B cell (primary cell): ENCODE results near the gene KRTAP27-1. TPM values are rescaled to one million over a fixed set of nuclear protein-coding genes. Genes with fewer than 3 reads are reported as not detected.

ENCODE experiments used
- ATAC-seq: fragments of 200-7000 bp; cut with Tn5 transposase; one replicate; pipeline ENCODE4 v1.10.0; 2021; ENCODE audit warnings: low read depth, mild to moderate bottlenecking, moderate number of reproducible peaks, moderate library complexity
- CTCF ChIA-PET: fragments of 350-600 bp; sonication (Branson Sonifier 250); formaldehyde crosslinking; loops from one replicate; lab custom pipeline; 2021; ENCODE audit warnings: antibody characterized with exemption, inconsistent platforms; lab: Charles Lee
- POLR2A ChIA-PET: fragments of 350-600 bp; sonication (Branson Sonifier 250); formaldehyde crosslinking; loops from one replicate; lab custom pipeline; 2021; ENCODE audit warnings: antibody characterized with exemption; lab: Charles Lee
- DNase-seq: peaks from one replicate; pipeline ENCODE4 v3.0.0; 2013
- H2AFZ ChIP-seq: 2 replicates; pipeline ENCODE4 v1.6.1; 2012; ENCODE audit warnings: mild to moderate bottlenecking, low read depth, low read length; ENCODE audit not compliant: insufficient read depth, poor library complexity, severe bottlenecking
- H3K27ac ChIP-seq, 2 donors: 1 replicate in 1 of 2; 2 replicates in 1 of 2; pipeline ENCODE4 v1.5.1; 2012 to 2013; ENCODE audit warnings: low read length in 2 of 2, mild to moderate bottlenecking in 2 of 2, moderate library complexity in 1 of 2
- H3K27me3 ChIP-seq, 4 experiments: fragments of 200-600 bp in 1 of 4; sonication (generic) in 1 of 4; replicated peaks in 1 of 4; 1 replicate in 2 of 4; 2 replicates in 2 of 4; pipeline versions ENCODE4 v1.6.1 to v1.7.0; 2013 to 2016; ENCODE audit warnings: low read length in 3 of 4, mild to moderate bottlenecking in 2 of 4, mixed read lengths in 1 of 4, moderate library complexity in 1 of 4; ENCODE audit not compliant: insufficient read depth in 4 of 4, control insufficient read depth in 3 of 4; ENCODE audit errors: control extremely low read depth in 1 of 4
- H3K36me3 ChIP-seq, 2 experiments: replicated peaks in 1 of 2; 1 replicate in 1 of 2; 2 replicates in 1 of 2; pipeline versions ENCODE4 v1.6.1 to v1.7.1; 2013; ENCODE audit warnings: low read length in 1 of 2; ENCODE audit not compliant: insufficient read depth in 2 of 2, control insufficient read depth in 1 of 2; ENCODE audit errors: control extremely low read depth in 1 of 2, extremely low read depth in 1 of 2
- H3K4me1 ChIP-seq, 2 donors: fragments of 200-600 bp in 1 of 2; sonication (generic) in 1 of 2; 1 replicate in 1 of 2; 2 replicates in 1 of 2; pipeline versions ENCODE4 v1.5.1 to v1.6.1; 2013 to 2017; ENCODE audit warnings: low read length in 2 of 2; ENCODE audit not compliant: control insufficient read depth in 2 of 2, insufficient read depth in 2 of 2
- H3K4me2 ChIP-seq: replicated peaks from 2 replicates; pipeline ENCODE3; 2012; ENCODE audit warnings: mild to moderate bottlenecking, low read depth, low read length; ENCODE audit not compliant: poor library complexity, severe bottlenecking
- H3K4me3 ChIP-seq, 5 experiments: fragments of 200-600 bp in 1 of 5; sonication (generic) in 1 of 5; 1 replicate in 3 of 5; 2 replicates in 2 of 5; pipeline versions ENCODE4 v1.5.1 to v1.7.0; 2011 to 2016; ENCODE audit warnings: low read length in 4 of 5, mild to moderate bottlenecking in 4 of 5, low read depth in 2 of 5, control low read depth in 1 of 5, moderate library complexity in 1 of 5; ENCODE audit not compliant: insufficient read depth in 1 of 5; ENCODE audit errors: control extremely low read depth in 1 of 5, extremely low read depth in 1 of 5
- H3K79me2 ChIP-seq: fragments of 200-600 bp; sonication (generic); one replicate; pipeline ENCODE4 v1.6.0; 2016; ENCODE audit warnings: low read length; ENCODE audit not compliant: control insufficient read depth, insufficient read depth
- H3K9ac ChIP-seq: fragments of 200-600 bp; sonication (generic); 2 replicates; pipeline ENCODE4 v1.6.1; 2017; ENCODE audit warnings: mild to moderate bottlenecking, low read length, moderate library complexity
- H3K9me3 ChIP-seq, 3 donors: one replicate each; pipeline versions ENCODE4 v1.6.1 to v1.7.1; 2013; ENCODE audit warnings: low read length in 2 of 3; ENCODE audit not compliant: control insufficient read depth in 2 of 3, insufficient read depth in 1 of 3; ENCODE audit errors: control extremely low read depth in 1 of 3
- H4K20me1 ChIP-seq: 2 replicates; pipeline ENCODE4 v1.6.0; 2012; ENCODE audit warnings: mild to moderate bottlenecking, low read length; ENCODE audit not compliant: insufficient read depth, control insufficient read depth, poor library complexity, severe bottlenecking
- H3K27ac Mint-ChIP-seq: one replicate; pipeline ENCODE4 v1.8.0; 2021; ENCODE audit warnings: mixed read lengths
- H3K27me3 Mint-ChIP-seq: one replicate; pipeline ENCODE4 v1.8.0; 2021; ENCODE audit warnings: mixed read lengths
- H3K4me1 Mint-ChIP-seq: one replicate; pipeline ENCODE4 v1.8.0; 2021; ENCODE audit warnings: mixed read lengths
- H3K4me3 Mint-ChIP-seq: one replicate; pipeline ENCODE4 v1.8.0; 2021; ENCODE audit warnings: mixed read lengths
- H3K9me3 Mint-ChIP-seq: one replicate; pipeline ENCODE4 v1.8.0; 2022; ENCODE audit warnings: mixed read lengths; ENCODE audit not compliant: insufficient read depth
- EZH2 ChIP-seq: IDR thresholded peaks from 2 replicates; pipeline ENCODE4 v1.6.1; 2012; ENCODE audit warnings: borderline replicate concordance, low read depth, mild to moderate bottlenecking, moderate library complexity, low read length; ENCODE audit not compliant: insufficient read depth, poor library complexity, severe bottlenecking
- WGBS: methylation state at CpG from one replicate; pipeline ENCODE4 v1.1.5; 2013; ENCODE audit warnings: missing lambda C conversion rate; ENCODE audit not compliant: insufficient coverage; 5-methylcytosine and 5-hydroxymethylcytosine counted together
- intact Hi-C: fragments of 100-400 bp; cut with micrococcal nuclease; formaldehyde crosslinking; loops from one replicate; pipeline ENCODE4 v1.10.0; 2022
- polyA plus RNA-seq: library from polyadenylated mRNA; depleted of rRNA; stranded (reverse); fragments of >200 nt; gene quantifications from 2 replicates; pipeline ENCODE4 v1.2.3, GENCODE V29; 2012
- total RNA-seq, 2 donors: library from RNA; stranded (reverse); fragments of 120-200 nt in 1 of 2; gene quantifications; 1 replicate in 1 of 2; 2 replicates in 1 of 2; pipeline versions ENCODE4 v1.2.3 to v1.2.4, GENCODE V29; 2013 to 2022
- TF ChIP-seq, protein P1 (sequence below): fragments of 200-600 bp; IDR thresholded peaks from one replicate; pipeline ENCODE4 v1.8.0; 2022; ENCODE audit warnings: antibody characterized with exemption, mild to moderate bottlenecking

KRTAP27-1 gene
- total and polyA plus RNA-seq, 2 donors (not counting 1 experiment from before 2014, with no cell fraction given) = not detected

DNA sequence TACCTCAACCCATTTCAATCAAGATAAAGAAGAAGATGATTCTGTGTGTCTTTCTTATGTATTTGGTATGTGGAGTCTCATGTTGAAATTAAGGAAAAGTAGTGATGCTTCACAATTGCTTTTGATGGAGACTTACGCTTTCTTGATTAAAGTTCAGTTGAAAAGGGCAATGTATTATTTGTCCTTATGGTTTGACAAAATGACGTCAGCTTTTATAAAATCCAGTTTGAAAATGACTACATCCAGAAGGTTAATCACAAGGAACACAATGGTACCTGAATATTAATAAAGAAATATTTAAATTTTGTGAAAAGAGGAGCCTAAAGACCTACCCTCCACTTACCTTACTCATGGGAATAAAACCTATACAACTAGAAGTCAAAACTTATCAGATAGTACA, 21.8 kb downstream of the KRTAP27-1 start:
- WGBS = 80% methylated on average over 1 of the region's 2 CpGs
- Histone ChIP-seq H3K9ac (no peak overlapping the region), H3K79me2 (no peaks in the 10 kb centered on the region), H3K27me3 (no peaks in the 10 kb centered on the region), H2AFZ (no peak overlapping the region), H3K4me1 (no peaks in the 10 kb centered on the region), H3K4me3 (no peak overlapping the region), H4K20me1 (no peaks in the 10 kb centered on the region), H3K27ac (no peak overlapping the region), H3K36me3 (no peaks in the 10 kb centered on the region), H3K4me2 (no peak overlapping the region), H3K9me3 (peaks cover 0 to 6% (median 0%) of the 10 kb centered on the region in 3 donors)
- Mint-ChIP-seq H3K4me3 (no peak overlapping the region), H3K4me1 (no peaks in the 10 kb centered on the region), H3K27me3 (no peaks in the 10 kb centered on the region), H3K27ac (no peak overlapping the region), H3K9me3 (peaks cover 2% of the 10 kb centered on the region)
- POLR2A ChIA-PET = no interaction called here
- intact Hi-C loops = no loop called here
- no peak for TF ChIP-seq EZH2
- TF ChIP-seq, protein P1, sequence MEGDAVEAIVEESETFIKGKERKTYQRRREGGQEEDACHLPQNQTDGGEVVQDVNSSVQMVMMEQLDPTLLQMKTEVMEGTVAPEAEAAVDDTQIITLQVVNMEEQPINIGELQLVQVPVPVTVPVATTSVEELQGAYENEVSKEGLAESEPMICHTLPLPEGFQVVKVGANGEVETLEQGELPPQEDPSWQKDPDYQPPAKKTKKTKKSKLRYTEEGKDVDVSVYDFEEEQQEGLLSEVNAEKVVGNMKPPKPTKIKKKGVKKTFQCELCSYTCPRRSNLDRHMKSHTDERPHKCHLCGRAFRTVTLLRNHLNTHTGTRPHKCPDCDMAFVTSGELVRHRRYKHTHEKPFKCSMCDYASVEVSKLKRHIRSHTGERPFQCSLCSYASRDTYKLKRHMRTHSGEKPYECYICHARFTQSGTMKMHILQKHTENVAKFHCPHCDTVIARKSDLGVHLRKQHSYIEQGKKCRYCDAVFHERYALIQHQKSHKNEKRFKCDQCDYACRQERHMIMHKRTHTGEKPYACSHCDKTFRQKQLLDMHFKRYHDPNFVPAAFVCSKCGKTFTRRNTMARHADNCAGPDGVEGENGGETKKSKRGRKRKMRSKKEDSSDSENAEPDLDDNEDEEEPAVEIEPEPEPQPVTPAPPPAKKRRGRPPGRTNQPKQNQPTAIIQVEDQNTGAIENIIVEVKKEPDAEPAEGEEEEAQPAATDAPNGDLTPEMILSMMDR = no peak
- DNase-seq = no peak
- CTCF ChIA-PET = no interaction called here
- ATAC-seq = no peak

DNA sequence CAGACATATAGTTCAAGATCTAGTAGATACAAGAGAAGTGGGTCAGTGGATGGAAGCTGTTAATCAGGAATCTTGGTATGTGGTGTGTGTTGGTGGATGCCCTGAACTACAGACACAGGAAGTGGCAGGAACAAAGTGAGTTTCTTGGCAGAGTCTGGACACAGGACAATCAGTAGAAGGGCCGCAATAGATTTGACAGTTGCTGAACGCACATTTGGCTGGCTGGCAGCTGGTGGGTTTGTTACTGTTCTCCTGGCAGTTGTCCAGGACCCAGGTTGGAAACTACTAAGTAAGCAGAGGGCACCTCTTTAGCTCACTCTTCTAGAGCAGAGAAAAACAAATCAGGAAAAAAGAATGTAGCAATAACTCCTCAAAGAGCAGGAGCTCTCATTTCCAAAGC, 30.6 kb downstream of the KRTAP27-1 start:
- no peaks in the 10 kb centered on the region for H3K4me1 Mint-ChIP-seq
- H3K4me2 ChIP-seq = no peak overlapping the region
- H3K27me3 Mint-ChIP-seq = no peaks in the 10 kb centered on the region
- no peak overlapping the region for H3K27ac ChIP-seq
- H3K27me3 ChIP-seq = no peaks in the 10 kb centered on the region
- CTCF ChIA-PET = no interaction called here
- no peak overlapping the region for H3K4me3 ChIP-seq
- H4K20me1 ChIP-seq = no peaks in the 10 kb centered on the region
- WGBS = 85% methylated on average over 2 of the region's 2 CpGs
- H3K9me3 ChIP-seq = no peaks in the 10 kb centered on the region
- no peak overlapping the region for H3K9ac ChIP-seq
- POLR2A ChIA-PET = no interaction called here
- ATAC-seq (no peak), DNase-seq (no peak)
- H3K79me2 ChIP-seq = no peaks in the 10 kb centered on the region
- no peak overlapping the region for H2AFZ ChIP-seq
- H3K27ac Mint-ChIP-seq = no peak overlapping the region
- no peaks in the 10 kb centered on the region for H3K36me3 ChIP-seq
- TF ChIP-seq EZH2 = no peak
- TF ChIP-seq, protein P1 = no peak
- H3K9me3 Mint-ChIP-seq = no peaks in the 10 kb centered on the region
- H3K4me3 Mint-ChIP-seq = no peak overlapping the region
- intact Hi-C loops = no loop called here
- no peaks in the 10 kb centered on the region for H3K4me1 ChIP-seq
